ENCODE results near the gene SLC4A11.

- no peak for TF ChIP-seq EP300 (IDR thresholded peaks at IDR 0.05; ENCODE audit: borderline replicate concordance)
- TF ChIP-seq YY1 (IDR thresholded peaks at IDR 0.05; ENCODE audit: low read depth), result no peak
- TF ChIP-seq EGR1 (IDR thresholded peaks at IDR 0.05), result no peak
- TF ChIP-seq CREB1 (IDR thresholded peaks at IDR 0.05; ENCODE audit: low read depth), result no peak
These were observed 43.3 kb downstream of the SLC4A11 start for GRCh38 chr20:3195590-3196237.
